GM18499 (cell line): ENCODE results near the gene MYMK.

Experiments
- ATAC-seq: cut with Tn5 transposase; IDR thresholded peaks from one replicate; pipeline ENCODE4 v1.9.1; 2021; ENCODE audit warnings: moderate number of reproducible peaks; ENCODE audit not compliant: insufficient read depth, unreplicated experiment

MYMK gene

DNA sequence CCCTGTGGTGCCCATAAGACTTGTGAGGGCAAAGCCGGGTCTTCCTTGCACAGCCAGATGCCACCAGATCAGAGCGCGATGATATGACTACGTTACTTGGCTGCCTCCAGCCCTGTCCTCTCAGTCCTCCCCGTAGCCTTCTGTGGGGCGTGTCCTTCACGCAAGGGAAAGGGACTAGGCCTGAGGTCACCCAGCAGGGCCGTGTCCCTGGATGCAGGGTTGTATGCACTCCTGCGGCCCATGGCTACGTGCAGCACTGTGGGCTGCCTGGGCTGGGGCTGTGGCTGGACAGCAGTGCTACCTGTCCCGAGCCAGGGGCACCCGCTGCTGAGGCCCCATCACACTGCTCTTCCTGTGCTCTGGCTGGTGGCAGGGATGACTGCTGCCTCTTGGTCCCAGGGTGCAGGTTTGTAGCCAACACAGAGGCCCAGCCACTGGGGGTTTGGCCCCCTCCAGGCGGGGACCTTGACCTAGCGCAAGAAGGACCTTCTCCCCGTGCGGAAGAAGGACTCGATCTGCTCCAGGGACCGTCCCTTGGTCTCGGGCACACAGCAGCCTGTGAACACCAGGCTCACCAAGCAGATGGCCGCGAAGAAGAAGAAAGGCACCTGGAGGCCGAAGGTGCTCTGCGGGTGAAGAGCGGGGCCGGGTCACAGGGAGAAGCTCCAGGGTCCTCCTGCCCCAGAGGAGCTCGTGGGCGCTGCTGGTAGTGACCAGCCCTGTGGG, 53.0 kb downstream of the MYMK start:
- no peak for ATAC-seq

DNA sequence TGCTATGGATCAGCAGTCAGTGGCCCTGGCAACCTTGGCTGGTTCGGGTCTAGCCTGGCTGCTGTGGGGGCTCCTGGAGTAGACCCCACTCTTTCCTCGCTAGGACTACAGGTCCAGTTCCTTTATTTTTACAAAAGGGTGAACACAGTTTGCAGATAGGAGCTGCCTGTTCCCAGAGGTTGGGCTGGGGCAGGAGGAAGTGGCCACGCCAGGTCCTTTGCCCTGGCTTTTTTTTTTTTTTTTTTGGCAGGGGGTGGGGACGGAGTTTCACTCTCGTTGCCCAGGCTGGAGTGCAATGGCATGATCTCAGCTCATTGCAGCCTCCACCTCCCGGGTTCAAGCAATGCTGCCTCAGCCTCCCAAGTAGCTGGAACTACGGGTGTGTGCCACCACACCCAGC, 53.8 kb downstream of the MYMK start:
- no peak for ATAC-seq

DNA sequence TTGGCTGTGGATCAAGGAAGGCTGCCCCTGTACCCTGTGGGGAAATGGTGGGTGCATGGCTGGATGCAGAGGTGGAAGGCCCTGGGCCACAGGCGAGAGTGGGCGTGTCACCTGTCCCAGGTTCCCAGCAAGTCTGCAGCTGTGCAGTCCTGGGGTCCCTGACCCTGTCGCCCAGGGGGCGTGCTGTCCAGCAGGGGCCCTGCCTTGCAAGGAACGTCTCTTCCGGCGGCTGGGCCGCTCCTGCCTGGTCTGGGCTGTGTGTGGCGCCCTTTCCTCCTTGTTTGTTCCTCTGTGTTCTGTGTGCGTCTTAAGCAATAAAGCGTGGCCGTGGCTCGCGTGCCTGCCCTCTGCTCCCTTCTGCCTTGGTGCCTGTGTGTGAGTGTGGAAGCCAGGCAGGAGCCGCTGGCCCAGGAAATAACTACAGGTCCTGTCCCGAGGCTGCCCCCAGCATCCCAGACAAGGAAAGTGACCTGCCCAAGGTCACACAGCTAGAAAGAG, 54.3 kb downstream of the MYMK start:
- no peak for ATAC-seq

DNA sequence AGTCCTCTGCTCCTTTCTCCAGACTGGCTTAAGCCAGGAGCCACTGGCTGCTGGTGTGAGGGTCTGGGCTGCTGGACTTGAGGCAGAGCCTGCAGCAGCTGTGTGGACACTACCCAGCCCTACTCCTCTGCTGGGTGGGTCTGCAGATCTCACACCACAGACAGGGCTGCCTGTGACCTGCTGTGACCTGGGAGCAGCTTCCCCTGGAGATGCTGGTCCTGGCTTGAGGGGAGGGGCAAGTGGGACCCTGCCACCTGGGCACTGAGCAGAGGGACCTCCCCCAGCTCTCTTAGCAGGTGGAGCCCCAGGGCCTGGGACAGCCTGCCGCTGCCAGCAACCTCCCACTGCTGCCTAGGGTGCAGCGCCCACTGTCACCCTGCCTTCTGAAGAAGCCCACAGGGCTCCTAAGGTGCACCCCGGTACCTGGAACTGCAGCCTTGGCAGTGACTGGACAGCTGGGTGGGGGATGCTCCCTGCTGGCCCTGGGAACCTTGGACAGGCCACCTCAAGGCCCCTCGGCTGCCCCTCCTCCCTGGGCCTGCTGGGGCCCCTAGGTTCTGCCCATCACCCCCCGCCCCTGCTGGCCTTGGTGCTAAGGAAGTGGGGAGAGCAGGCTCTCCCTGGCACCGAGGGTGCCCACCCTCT, 55.9 kb downstream of the MYMK start:
- no peak for ATAC-seq

DNA sequence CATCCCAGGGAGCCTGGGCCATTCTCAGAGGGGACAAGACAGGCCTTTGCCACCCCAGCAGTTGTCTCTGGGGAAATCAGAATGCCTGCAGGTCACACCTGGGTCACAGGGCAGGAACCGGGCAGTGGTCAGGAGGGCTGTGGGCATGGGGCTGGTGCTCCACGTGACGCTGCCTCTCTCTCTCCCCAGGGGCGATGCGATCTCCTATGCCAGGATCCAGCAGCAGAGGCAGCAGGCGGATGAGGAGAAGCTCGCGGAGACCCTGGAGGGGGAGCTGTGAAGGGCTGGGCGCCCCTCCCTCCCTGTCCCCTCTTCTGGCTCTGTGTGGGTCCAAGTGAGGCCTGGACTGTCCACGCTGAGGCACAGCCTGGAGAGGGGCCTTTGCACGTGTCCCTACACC, 56.4 kb downstream of the MYMK start:
- ATAC-seq: no peak

DNA sequence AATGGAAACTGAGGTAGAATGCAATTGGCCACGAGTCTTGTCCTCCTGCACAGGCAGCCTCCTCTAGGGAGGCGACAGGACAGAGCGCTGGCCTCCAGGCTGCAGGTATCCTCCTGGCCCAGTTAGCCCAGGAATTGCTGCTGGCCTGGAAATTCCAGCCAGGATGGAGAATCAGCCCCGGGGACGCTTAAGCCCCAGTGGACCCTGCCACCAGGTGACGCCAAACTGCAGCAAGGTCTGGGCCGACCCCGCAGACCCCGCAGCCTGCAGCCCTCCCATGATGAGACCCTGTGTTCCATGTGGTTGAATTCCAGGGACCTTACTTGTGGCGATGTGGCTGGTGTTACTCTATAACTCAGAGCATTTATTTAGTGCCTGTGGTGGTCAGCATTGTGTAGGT, 57.7 kb downstream of the MYMK start:
- no peak for ATAC-seq

DNA sequence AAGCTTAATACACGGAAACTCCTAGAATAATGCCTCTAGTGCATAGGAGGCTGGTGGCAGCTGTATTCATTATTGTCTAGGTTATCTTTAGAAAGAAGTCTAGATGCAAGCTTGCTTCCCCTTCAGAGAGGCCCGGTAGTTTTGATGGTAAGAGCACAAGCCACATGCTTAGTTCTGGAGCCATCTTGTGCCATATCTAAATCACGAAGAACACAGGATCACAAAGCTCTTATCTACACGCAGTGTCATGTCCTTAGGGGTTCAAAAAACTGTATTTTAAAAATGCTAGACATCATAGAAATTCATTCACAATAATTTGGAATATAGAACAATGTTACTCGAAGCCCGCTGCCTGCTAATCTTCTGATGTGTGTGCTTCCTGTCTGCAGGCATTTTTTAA, 58.8 kb downstream of the MYMK start:
- ATAC-seq: no peak

DNA sequence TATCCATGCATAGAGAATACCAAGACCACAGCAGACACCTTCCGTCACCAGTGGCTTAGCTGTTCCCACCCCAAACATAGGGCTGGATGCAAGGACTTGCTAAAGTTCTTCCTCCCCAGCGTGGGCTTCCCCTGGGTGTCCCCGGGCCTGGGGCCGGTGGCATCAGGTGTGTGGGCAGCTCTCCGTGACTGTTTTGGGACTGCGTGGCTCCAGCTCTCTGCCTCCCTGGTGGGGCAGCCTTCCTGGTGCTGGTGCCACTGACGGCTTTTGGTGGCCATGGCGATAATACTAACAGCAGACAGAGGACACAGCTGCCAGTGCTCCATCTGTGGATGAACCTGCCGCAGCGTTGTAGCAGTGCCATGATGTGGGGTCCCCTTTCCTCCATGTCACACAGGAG, 60.1 kb downstream of the MYMK start:
- no peak for ATAC-seq
